ENCODE measurements around the gene TEX2.
"Not testable (repeated sequence)": the region's sequence is repeated elsewhere in the genome, so short reads cannot be mapped to it uniquely, and the experiment has no call there.

TEX2 gene

DNA sequence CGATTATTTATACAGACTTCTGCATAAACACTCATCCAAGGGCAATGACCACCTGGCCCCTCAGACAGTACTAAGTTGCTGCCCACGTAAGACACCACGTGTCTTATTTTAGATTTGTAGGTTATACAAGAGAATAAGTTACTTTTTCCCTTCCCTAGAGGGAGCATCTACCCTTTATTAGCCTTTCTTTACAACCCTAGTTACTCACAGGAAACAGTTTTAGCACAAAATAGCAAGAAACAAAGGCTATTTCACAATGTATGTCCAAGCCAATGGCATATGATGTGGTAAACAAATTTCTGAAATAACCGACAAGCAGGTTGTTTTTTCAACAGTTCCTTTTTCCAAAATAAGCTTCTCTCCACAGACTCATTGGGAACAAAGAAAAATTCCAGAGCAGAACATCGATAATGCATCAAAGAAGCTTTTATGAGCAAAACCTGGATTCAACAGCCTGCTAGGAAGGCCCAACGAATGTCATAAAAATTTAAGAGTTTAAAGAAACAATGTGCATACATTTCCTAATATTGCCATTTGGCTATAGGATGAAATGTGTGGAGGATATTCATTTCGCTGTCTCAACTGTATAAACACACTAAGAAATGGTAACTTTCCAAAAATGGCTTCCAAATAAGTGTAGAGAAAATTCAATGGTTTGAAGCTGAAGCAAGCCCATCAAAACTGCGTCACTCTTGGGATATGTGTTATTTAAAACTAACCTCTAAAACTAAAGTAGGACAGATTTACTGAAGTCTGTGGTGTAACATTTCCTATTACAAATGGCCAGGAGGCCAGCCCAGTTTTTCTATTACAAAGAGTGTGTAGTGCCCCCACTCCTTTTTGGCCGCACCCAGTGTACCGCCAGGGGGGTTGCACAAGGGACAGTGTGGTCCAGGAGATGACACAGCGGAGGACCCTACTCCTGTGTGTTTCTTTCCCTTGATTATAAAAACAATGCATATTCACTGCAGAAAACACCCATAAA lies 82.7 kb downstream of the TEX2 start:
- DNase-seq, result no peak

DNA sequence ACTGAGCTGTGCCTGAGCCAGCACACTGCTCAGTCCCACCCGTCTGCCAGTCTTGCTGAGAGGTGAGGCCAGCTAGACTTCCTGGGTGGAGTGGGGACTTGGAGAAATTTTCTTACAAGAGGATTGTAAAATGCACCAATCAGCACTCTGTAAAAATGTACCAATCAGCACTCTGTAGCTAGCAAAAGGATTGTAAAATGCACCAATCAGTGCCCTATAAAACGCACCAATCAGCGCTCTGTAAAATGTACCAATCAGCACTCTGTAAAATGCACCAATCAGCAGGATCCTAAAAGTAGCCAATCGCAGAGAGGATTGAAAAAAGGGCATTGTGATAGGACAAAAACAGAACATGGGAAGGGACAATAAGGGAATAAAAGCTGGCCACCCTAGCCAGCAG lies 84.0 kb downstream of the TEX2 start:
- DNase-seq, result not testable (repeated sequence)

DNA sequence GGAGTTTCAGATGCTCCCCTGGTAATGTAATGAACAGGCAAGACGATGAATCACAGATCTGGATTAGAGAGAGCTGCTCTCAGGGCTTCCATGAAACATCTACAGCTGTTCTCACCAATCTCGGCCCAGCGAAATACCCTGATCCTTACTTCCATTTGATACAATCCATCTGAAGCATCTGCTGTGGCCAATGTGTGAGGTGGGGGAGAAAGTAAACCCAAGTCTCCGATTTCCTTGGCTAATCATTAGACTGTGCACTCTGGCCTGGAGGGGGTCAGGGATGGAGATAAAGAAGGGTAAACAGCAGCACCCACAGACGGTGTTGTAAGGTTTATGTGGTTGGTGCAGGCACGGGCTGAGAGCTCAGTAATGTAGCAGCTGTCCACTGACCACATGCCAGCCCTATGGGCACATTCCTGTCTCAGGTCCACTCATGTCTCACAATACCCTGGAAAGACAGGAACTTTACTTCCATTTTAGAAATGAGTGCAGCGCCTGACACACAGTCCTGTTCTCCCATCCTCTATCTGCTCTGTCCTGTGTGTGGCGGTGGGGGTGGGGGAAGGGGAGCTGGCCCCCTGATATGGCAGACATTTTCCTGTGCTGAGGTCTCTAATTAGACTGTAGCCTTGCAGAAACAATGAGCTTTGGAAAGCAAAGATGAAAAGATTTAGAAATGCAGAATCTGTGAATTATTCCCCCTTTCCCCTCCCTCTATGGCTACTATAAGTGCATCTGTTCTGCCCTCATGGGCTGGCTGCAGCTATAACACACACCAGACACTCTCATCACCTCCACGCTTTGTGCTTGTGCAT lies 84.8 kb downstream of the TEX2 start:
- no peak for DNase-seq

DNA sequence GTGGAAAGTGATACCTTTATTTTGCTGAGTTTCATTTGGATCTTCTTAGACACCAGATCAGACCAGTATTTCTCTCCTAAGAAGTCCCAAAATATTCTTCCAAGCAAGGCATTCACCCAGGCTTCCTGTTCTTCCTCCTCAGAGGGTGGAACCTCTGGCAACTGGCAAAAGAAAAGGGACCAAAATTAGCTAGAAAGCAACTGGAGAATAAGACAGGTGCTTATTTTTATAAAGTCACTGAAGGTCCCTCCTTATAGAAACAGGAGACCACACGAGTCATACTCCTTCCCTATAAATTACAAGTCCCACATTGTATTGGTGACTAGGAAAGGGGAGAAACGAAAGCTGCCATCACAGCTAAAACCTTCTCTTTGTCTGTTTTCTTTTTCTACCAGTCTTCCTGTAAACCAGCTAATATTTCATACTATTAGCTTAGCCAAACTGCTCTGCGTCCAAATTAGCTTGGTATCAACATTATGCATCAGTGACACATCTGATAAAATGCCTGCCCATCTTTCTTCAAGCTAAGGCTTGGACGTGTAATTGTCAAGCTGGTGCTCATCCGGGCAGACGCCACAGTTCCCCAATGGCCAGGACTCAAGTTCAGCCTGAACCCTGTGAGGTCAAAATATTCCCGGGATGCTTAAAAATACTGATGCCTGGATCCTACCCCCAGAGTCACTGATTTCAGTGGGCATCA lies 85.6 kb downstream of the TEX2 start:
- DNase-seq, result no peak

DNA sequence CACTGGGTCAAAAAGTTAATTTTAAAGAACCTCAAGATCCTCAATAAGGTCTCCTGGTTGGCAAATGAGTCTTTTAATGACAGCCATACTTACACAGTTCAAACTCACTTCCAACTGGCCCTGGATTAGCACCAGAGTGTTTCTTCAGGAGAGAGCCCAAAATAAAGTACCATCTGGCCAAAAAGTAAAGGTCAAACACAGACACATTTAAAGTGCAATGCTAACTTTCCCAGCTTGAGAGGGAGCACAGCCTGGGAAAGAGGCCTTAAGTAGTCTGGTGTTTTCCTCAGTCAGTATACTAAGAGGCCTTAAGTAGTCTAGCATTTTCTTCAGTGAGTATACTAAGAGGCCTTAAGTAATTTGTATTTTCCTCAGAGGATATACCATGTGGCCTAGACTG lies 86.5 kb downstream of the TEX2 start:
- DNase-seq, result no peak

DNA sequence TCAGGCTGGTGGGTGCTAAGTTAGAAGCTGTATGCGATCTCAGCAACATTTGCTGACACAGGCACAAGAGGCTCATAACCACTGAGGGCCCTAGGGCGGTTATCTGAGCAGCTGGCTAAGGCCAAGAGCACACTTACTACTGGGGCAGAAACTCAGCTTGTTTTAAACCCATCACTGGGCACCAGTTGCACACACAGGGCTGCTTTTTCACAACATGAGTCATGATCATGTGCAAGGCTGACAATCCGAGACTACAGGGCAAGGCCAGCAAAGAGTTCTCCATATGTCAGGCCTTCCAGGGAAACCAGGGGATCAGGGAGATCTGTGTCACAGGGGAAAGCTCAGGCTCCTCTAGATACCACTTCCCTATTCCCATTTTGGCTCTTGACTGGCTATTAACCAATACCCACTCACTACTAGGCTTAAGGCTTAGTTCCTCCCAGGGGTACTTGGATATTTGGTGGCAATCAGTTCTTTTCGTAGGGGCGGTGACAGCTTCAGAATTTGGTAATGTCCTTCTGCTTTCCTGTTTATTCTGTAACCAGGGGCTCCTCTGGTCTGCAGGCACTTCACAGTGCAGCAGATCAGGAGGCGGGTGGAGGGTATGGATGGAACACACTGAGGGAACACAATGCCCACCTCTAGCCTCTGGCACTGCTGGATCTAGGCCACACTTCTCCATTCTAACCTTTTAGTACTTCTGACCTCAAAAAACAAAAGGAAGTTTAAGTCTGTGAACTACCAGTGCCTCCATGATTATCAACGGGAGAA lies 88.2 kb downstream of the TEX2 start:
- no peak for DNase-seq

DNA sequence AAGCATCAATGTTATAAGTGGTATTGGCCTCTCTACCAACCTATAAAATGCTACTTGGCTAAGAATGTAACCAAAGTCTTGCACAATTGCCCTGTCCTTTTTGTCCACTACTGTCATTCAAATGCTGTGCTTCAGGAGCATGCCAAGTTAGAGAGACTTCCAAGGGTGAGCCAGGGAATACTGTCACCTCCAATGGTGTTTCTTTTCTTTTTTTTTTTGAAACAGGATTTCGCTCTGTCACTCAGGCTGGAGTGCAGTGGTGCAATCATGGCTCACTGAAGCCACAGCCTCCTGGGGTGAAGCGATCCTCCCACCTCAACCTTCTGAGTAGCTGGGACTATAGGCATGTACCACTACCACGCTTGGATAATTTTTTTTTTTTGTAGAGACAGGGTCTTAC lies 89.4 kb downstream of the TEX2 start:
- DNase-seq, result no peak

DNA sequence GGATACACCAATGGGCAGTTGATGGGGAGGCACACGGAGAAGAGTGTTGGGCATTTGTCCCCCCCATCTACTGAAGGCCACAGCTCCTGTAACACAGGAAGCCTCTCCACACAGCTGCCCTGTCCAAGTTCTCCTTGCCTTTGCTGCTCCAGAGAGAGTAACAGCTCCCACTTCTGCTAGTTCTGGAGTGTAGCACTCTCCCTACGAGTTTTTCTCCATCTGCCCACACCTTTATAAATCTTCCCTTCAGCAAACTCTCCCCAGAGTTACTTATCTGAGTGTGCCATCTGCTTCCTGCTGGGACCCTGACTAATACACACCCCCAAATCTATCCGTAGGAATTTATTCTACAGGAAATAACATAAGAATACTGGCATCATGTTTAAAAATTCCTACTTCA lies 90.5 kb downstream of the TEX2 start:
- DNase-seq, result no peak

DNA sequence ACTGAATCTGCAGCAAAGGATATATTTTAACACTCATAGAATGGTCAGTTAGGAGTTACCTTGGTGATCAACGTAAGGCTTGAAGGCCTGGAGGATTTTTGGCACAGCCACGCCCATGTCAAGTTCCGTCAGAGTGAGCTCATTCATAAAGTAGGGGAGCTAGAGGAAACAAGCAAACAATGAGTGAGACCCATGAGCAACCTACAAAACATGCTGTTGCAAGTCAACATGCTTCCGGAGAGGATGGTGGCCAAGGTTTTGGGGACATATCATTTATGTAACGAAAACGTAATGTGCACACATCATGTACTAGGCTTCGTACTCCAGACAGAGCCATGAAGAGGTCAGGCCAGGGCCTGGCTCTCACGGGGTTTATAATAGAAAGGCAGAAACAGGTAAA lies 92.0 kb downstream of the TEX2 start:
- DNase-seq, result no peak

DNA sequence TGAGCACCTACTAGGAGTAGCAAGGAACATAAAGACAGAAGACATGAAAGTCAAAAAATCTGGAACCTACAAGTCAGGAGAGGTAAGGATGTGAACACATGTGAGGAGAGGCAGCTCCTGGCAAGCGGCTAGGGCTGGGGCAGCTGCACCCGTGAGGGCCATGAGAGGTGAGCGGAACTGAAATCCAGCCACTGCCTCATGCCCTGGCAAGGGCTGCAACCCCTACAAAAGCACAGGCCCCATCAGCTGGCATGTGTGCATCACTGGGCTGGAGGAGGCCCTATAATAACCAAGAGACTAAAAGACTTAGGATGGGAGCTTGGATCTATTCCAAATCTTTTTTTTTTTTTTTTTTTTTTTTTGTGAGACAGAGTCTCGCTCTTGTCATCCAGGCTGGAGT lies 92.8 kb downstream of the TEX2 start:
- no peak for DNase-seq

DNA sequence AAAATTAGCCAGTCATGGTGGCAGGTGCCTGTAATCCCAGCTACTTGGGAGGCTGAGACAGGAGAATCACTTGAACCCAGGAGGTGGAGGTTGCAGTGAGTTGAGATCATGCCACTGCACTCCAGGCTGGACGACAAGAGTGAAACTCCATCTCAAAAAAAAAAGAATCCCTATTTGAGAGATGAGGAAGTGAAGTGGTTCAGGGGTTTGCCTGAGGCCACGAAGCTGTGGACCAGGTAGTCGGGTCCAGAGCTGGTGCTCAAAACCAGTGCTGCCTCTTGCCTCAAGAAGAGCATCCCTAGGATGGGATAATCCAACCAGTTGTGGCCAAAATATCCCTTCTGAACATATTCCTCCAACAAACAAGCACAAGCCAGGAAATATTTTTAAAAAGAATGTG lies 95.4 kb downstream of the TEX2 start:
- not testable (repeated sequence) for DNase-seq

DNA sequence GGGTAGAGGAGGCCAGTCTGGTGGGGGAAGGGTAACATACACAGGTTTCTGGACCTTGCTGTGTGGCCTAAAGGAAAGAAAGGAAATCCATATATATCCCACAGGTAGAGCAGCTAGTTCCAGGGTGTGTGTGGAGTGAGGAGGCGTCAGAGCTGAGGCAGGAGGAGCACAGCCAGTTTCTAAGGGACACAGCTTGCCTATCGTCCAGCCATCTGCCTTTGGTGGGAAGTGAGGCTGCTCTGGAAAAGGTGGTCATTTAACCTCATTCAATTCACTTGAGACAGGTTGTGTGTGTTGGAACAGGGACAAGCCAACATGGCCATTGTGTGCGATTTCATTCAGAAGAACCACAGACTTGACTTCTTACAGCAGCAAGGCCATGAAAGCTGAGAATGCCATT lies 96.2 kb downstream of the TEX2 start:
- no peak for DNase-seq

DNA sequence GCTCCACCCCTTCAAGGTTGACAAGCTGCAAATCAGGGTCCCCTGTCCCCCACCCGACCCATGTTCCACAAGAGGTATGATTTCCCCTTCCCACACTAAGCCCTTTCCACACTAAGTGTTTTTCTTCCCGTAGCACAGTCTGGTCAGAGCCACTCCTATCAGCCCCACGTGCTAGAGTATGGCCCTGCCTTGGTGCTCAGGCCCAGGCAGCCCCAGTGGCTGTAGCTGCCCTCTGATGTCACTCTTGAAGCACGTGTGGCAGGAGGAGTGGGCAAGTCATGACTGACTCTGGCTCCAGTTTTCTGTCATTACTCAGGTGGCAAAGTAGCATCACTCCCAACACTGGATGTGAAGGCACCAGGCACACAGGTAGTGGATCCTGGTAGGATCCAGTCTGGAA lies 97.7 kb downstream of the TEX2 start:
- DNase-seq, result no peak

DNA sequence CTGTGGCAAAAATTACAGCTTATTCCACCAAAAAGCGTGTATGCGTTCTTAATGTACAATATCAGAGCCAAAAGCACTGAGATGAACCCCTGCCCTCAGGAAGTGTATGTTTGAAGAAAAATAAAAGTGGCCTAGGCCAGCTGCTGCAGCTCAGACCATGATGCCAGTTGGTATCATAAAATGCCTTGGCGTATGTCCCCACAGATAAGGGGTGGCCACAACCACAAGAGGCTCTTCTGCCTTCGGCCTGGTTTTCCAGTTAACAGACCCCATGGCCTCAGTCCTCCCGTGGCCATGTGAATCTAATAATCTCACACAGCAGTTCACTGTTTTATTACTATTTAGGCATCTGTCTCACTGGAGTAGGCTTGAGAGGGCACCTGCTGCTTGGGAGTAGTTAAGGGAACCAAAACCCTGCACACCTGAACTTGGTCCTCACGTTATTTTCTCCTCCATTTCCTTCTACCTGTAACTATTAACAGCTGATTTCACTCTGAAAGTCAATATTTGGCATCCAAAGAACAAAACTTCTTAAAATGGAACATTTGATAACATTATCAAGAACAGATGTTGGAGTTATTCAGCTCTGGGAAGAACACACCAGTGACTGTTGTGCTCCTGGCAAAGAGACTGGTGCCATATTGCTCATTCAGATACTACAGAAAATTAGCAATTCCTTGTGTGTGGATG lies 98.3 kb downstream of the TEX2 start:
- no peak for DNase-seq

DNA sequence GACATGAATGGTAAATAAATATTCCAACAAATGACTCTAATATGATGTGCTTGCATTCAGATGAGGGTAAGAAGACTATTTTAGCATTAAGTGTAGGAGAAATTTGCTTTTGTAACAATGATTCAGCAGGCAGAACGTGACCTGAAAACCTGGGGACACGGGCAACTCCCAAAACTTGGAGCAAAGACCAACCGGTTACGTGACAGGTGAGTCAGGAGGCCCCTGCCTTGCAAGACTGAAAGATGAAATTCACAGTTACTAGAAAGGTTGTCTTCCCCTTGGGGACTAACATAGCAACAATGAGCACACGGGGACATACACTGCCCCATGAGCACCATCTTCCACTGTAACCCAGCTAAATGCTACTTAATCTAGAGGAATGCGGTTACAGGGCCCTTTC lies 99.6 kb downstream of the TEX2 start:
- no peak for DNase-seq

DNA sequence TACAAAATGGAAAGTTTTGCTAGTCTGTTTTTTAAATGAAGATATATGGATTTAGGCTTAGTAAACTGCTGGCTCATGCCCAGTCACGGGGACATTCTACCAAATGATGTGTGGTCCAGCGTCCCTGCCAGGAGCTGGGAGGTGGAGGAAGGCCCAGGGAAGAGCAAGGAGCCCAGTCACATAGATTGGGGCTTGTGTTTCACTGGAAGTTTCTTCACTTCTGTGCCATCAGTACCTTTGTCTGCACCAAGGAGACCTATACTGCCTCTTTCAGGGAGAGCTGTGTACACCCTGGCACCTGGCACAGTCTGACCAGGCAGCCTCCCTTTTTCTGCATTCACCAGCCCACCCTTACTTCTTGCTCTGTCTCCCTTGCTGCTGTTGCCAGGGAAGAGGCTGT lies 100.5 kb downstream of the TEX2 start:
- no peak for DNase-seq

DNA sequence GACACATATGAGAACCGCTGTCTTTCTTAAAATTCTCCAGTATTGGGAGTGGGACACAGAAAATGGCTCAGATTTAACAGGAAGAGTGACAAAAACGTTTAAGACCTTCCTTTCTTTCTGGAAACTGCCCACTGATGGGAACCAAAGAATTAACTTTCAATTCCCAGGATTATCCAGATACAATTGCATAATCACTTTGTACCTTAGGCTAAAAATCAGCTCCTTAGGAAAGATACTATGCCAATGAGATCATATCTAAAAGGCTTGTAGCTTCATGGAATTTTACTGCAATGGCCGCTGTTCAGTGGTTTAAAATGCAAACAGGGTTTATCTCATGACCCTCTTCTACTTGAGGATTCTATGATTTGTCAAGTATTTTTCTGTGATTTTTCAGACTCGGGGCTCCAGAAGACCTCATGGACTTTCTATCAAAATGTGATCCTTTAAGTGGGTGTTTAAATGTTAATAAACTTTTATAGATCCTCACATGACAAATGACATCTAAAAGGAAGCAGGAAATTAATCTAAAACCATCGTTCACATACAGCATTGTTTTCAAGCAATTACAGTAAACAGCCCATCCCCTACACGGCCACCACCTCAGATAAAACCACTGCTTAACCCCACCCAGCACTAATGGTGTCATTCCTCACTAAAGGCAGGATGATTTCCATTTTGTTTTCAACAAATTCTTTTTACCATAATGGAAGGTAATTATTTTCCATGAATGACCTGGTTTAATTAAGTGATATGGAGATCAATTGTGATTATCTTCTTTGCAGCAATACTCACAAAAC lies 101.5 kb downstream of the TEX2 start:
- no peak for DNase-seq

DNA sequence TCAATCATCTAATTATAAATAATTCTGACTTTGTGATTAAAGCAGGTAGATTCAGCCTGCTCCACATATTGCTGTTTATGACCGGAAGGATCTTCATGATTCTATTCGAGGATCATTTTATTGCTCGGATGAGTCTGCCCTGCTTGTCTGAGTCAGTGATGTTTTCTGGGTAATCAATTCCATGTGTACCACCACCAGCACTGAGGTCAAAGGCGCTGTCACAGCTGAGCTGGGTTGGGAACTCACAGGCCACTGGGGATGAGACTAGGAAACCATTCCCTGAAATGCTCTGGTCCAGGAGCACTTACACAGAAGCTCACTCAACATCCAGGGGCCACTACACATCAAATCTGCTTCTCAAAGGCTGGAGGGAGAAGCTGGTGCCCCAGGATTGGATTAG lies 102.7 kb downstream of the TEX2 start:
- DNase-seq, result no peak

DNA sequence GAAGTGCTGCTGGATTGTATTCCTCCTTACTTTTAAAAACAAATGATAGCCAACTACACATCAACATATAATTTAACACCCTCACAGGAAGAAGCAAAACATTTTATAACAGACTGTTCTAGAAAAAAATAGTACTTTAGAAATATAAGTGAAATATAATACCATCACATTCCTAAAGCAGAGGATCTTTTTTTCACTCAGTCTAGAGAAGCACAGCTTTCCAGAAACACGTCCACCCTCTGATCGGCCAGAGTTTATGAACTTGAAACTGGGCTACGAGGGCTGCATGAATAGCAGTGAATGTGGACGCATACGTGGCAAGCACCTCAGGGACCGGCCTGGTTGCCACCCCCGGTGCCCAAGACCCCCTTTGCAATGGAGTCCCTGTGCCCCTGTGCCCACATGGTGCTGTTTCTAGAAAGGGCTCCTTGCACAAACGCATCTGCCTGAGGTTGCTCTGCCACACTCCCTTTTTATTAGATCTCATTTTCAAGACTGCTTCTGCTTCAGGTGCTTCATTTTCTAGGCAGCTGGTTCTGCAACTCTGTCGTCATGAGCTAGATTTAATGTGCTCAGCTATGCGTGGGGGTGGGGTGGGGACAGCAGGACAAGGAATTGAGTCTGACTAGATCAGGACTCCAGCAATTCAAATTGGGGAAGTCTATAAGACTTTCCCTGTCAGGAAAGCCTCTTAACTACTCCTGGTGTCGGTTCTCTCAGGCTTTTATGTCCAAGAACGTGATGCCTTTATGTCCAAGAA lies 104.0 kb downstream of the TEX2 start:
- DNase-seq, result no peak

DNA sequence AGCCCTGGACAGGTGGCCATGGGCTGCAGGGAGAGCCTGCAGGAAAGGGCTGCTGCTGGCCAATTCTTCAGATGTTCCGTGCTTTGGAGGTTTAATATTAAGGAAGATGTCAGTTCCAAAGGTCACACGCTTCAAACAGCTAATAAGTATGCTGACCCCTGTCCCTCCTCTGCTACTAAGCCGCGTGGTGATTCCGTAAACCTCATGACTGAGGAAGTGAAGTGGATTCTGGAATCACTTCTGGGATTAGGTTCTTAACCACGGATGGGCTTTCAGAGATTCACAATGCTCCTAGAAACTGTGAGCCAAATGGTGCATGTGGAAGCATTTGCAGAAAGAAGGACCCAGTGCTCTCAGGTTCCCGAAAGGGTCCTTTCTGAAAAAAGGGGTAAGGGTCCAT lies 104.7 kb downstream of the TEX2 start:
- DNase-seq, result no peak
